ENCODE data around the gene CERS3.

The CERS3 gene

GRCh38 chr15:100553468-100553867 is 24.7 kb upstream of the CERS3 start:
- H3K4me1 ChIP-seq, result no peaks in the 10 kb centered on the region
- H3K9me3 ChIP-seq, result no peaks in the 10 kb centered on the region
- H3K36me3 ChIP-seq, result no peaks in the 10 kb centered on the region; the same call in 1 of the 2 replicates
- no peak for DNase-seq
- no peak overlapping the region for H3K4me3 ChIP-seq (ENCODE audit: low read depth, low read length)
- TF ChIP-seq CTCF (IDR thresholded peaks at IDR 0.05; ENCODE audit: low read depth, low read length), result no peak
- no peaks in the 10 kb centered on the region for H3K27me3 ChIP-seq

GRCh38 chr15:100547961-100548360 is 19.2 kb upstream of the CERS3 start:
- no peak for DNase-seq
- TF ChIP-seq CTCF (IDR thresholded peaks at IDR 0.05; ENCODE audit: low read depth, low read length), result no peak
- Histone ChIP-seq H3K27me3 (no peaks in the 10 kb centered on the region), H3K36me3 (no peaks in the 10 kb centered on the region), H3K4me1 (peaks cover 2% of the 10 kb centered on the region; the same call in 1 of the 2 replicates), H3K9me3 (no peaks in the 10 kb centered on the region), H3K4me3 (ENCODE audit: low read depth, low read length) (no peak overlapping the region)

- Histone ChIP-seq H3K36me3 (no peaks in the 10 kb centered on the region), H3K9me3 (no peaks in the 10 kb centered on the region), H3K4me3 (ENCODE audit: low read depth, low read length) (no peak overlapping the region), H3K27me3 (no peaks in the 10 kb centered on the region), H3K4me1 (peaks cover 8% of the 10 kb centered on the region; the same call in 1 of the 2 replicates)
- no peak for TF ChIP-seq CTCF (IDR thresholded peaks at IDR 0.05; ENCODE audit: low read depth, low read length)
- peak; percentile 53 for DNase-seq
These were observed 16.2 kb upstream of the CERS3 start for GRCh38 chr15:100544946-100545345.

- no peak for DNase-seq
- no peak for TF ChIP-seq CTCF (IDR thresholded peaks at IDR 0.05; ENCODE audit: low read depth, low read length)
- H3K4me1 ChIP-seq, result peaks cover 8% of the 10 kb centered on the region; the same call in 1 of the 2 replicates
- H3K36me3 ChIP-seq, result no peaks in the 10 kb centered on the region
- H3K9me3 ChIP-seq, result no peaks in the 10 kb centered on the region
- no peaks in the 10 kb centered on the region for H3K27me3 ChIP-seq
- no peak overlapping the region for H3K4me3 ChIP-seq (ENCODE audit: low read depth, low read length)
These were observed 15.6 kb upstream of the CERS3 start for GRCh38 chr15:100544338-100544841.

- Histone ChIP-seq H3K36me3 (no peaks in the 10 kb centered on the region), H3K4me3 (ENCODE audit: low read depth, low read length) (no peak overlapping the region), H3K27me3 (no peaks in the 10 kb centered on the region), H3K9me3 (no peaks in the 10 kb centered on the region), H3K4me1 (peaks cover 8% of the 10 kb centered on the region; the same call in 1 of the 2 replicates)
- no peak for TF ChIP-seq CTCF (IDR thresholded peaks at IDR 0.05; ENCODE audit: low read depth, low read length)
- no peak for DNase-seq
These were observed 13.5 kb upstream of the CERS3 start for GRCh38 chr15:100542290-100542689.

- H3K4me3 ChIP-seq (ENCODE audit: low read depth, low read length), result no peak overlapping the region
- no peak for DNase-seq
- H3K4me1 ChIP-seq, result 0 out of 2 replicates have a peak, but pooled peaks cover 5% of the 10 kb centered on the region
- H3K27me3 ChIP-seq, result no peaks in the 10 kb centered on the region
- H3K9me3 ChIP-seq, result no peaks in the 10 kb centered on the region
- no peaks in the 10 kb centered on the region for H3K36me3 ChIP-seq
- TF ChIP-seq CTCF (IDR thresholded peaks at IDR 0.05; ENCODE audit: low read depth, low read length), result no peak
These were observed 8.6 kb upstream of the CERS3 start for GRCh38 chr15:100537331-100537730.

All from BE2C (cell line).